Testis (tissue), 3 donors: ENCODE measurements around the gene CCR6. TPM values are rescaled to one million over a fixed set of nuclear protein-coding genes. Genes with fewer than 3 reads are reported as not detected.

Experiments
- DNase-seq: peaks from one replicate; pipeline ENCODE4 v3.0.0-alpha.2; 2019
- H3K27ac ChIP-seq, 2 donors: fragments of 200-600 bp; sonication (generic); one replicate each; pipeline ENCODE4 v1.5.1; 2019
- H3K27me3 ChIP-seq: fragments of 200-600 bp; sonication (generic); one replicate; pipeline ENCODE4 v1.5.1; 2019
- H3K36me3 ChIP-seq: fragments of 200-600 bp; sonication (generic); one replicate; pipeline ENCODE4 v1.5.1; 2017; ENCODE audit warnings: low read depth; ENCODE audit errors: missing control alignments
- H3K4me1 ChIP-seq: fragments of 200-600 bp; sonication (generic); one replicate; pipeline ENCODE4 v1.5.1; 2019
- H3K4me3 ChIP-seq, 2 donors: fragments of 200-600 bp; sonication (generic); one replicate each; pipeline ENCODE4 v1.5.1; 2017 to 2019
- H3K9me3 ChIP-seq: fragments of 200-600 bp; sonication (generic); one replicate; pipeline ENCODE4 v1.5.1; 2017
- CTCF ChIP-seq, 3 experiments: fragments of 450-650 bp in 2 of 3; fragments of 200-600 bp in 1 of 3; sonication (generic) in 1 of 3; IDR thresholded peaks; one replicate each; pipeline ENCODE4 v1.5.1; 2016 to 2019; ENCODE audit warnings: antibody characterized with exemption in 3 of 3, mild to moderate bottlenecking in 2 of 3, moderate library complexity in 1 of 3
- POLR2A ChIP-seq: fragments of 450-650 bp; IDR thresholded peaks from one replicate; pipeline ENCODE4 v1.6.1; 2017; ENCODE audit warnings: antibody characterized with exemption, mild to moderate bottlenecking, moderate library complexity
- WGBS, 2 donors: methylation state at CpG; one replicate each; pipeline ENCODE4 v1.1.5; 2018; 5-methylcytosine and 5-hydroxymethylcytosine counted together
- intact Hi-C: fragments of 100-400 bp; cut with DNase I; formaldehyde crosslinking; loops from one replicate; pipeline ENCODE4 v1.15.1; 2023; ENCODE audit warnings: low total_unique reads
- polyA plus RNA-seq: library from polyadenylated mRNA; stranded (reverse); fragments of 350-450 nt; fragmentation: Illumina TruSeq; extraction: RNeasy Lipid Tissue Mini Kit (QIAGEN cat#74804); gene quantifications from one replicate; pipeline ENCODE4 v1.2.3, GENCODE V29; 2014; ENCODE audit warnings: low read depth, low replicate concordance; ENCODE audit not compliant: insufficient read depth
- total RNA-seq, 2 donors: library from RNA; depleted of rRNA; stranded (reverse); fragments of >200 nt; gene quantifications; one replicate each; pipeline ENCODE4 v1.2.3, GENCODE V29; 2016

CCR6 gene
- total and polyA plus RNA-seq, 3 donors from 2014 or later: 0.87 to 5.3 TPM; not detected in 1

GRCh38 chr6:167108278-167108677 is 14.6 kb upstream of the CCR6 start:
- no peak for TF ChIP-seq POLR2A
- TF ChIP-seq CTCF (IDR thresholded peaks at IDR 0.05): no peak
- no peak overlapping the region for H3K4me3 ChIP-seq
- intact Hi-C loops: no loop called here
- H3K27ac ChIP-seq: no peak overlapping the region
- H3K4me1 ChIP-seq: no peaks in the 10 kb centered on the region
- no peaks in the 10 kb centered on the region for H3K9me3 ChIP-seq
- no peaks in the 10 kb centered on the region for H3K27me3 ChIP-seq
- no peak for DNase-seq
- WGBS, 2 donors: 69 to 90% methylated on average over 5 of the region's 5 CpGs
- H3K36me3 ChIP-seq: no peaks in the 10 kb centered on the region

DNA sequence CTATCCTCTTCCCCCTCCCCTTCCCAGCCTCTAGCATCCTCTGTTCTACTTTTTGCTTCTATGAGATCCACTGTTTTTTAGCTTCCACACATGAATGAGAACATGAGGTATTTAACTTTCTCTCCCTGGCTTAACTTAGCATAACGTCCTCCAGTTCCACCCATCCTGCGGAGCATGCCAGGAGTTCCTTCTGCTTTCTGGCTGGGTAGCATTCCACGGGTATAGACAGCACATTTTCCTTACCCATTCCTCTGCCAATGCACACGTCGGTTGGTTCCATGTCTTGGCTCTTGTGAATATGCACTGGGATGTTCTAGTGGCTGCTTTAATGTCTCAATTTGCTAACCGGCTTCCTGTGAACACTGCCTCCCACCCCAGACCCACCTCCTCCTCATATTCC is 13.2 kb upstream of the CCR6 start:
- no peaks in the 10 kb centered on the region for H3K9me3 ChIP-seq
- no peaks in the 10 kb centered on the region for H3K36me3 ChIP-seq
- intact Hi-C loops: no loop called here
- no peak overlapping the region for H3K27ac ChIP-seq
- H3K4me3 ChIP-seq: no peak overlapping the region
- no peaks in the 10 kb centered on the region for H3K27me3 ChIP-seq
- H3K4me1 ChIP-seq: no peaks in the 10 kb centered on the region
- DNase-seq: no peak
- TF ChIP-seq CTCF (IDR thresholded peaks at IDR 0.05): no peak
- TF ChIP-seq POLR2A: no peak
- WGBS, 2 donors: 78 to 84% methylated on average over 6 of the region's 6 CpGs

DNA sequence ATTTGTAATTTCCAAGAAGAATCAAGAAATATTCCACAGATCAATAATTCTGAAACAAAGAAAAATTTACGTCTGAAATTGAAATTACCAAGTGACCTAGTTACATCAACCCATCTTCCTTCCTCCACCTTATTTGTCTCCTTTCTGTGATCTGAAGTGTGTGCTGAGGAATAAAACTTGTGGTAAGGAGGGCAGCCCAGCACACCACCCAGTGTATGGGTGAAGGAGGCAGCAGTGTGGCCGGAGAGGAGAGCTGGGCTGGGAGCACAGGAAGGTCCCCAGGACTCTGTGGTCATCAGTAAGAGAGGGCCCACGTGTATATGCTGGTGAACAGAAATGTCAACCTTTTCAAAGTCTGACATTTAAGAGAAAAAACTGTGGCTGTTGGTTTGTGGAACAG is 11.3 kb upstream of the CCR6 start:
- no peak for TF ChIP-seq POLR2A
- no peak for TF ChIP-seq CTCF (IDR thresholded peaks at IDR 0.05)
- 83% methylated on average over 3 of the region's 3 CpGs for WGBS, 2 donors
- no peak overlapping the region for H3K27ac ChIP-seq
- peaks cover 5% of the 10 kb centered on the region for H3K4me1 ChIP-seq
- no peaks in the 10 kb centered on the region for H3K9me3 ChIP-seq
- H3K27me3 ChIP-seq: no peaks in the 10 kb centered on the region
- H3K36me3 ChIP-seq: no peaks in the 10 kb centered on the region
- DNase-seq: no peak
- H3K4me3 ChIP-seq: no peak overlapping the region
- intact Hi-C loops: no loop called here

GRCh38 chr6:167112421-167112820 is 10.5 kb upstream of the CCR6 start:
- H3K9me3 ChIP-seq: no peaks in the 10 kb centered on the region
- intact Hi-C loops: no loop called here
- no peak for DNase-seq
- H3K4me3 ChIP-seq: no peak overlapping the region
- H3K27me3 ChIP-seq: no peaks in the 10 kb centered on the region
- peaks cover 5% of the 10 kb centered on the region for H3K4me1 ChIP-seq
- TF ChIP-seq CTCF (IDR thresholded peaks at IDR 0.05) (no peak), POLR2A (no peak)
- H3K36me3 ChIP-seq: no peaks in the 10 kb centered on the region
- H3K27ac ChIP-seq: no peak overlapping the region
- WGBS, 2 donors: 92 to 94% methylated on average over 8 of the region's 8 CpGs

- TF ChIP-seq CTCF (IDR thresholded peaks at IDR 0.05) (no peak), POLR2A (no peak)
Observed at GRCh38 chr6:167113047-167113754, 9.7 kb upstream of the CCR6 start.

More at GRCh38 chr6:167113047-167113754, 9.7 kb upstream of the CCR6 start:
- intact Hi-C loops: no loop called here
- H3K4me3 ChIP-seq: no peak overlapping the region
- H3K27ac ChIP-seq: no peak overlapping the region
- H3K27me3 ChIP-seq: no peaks in the 10 kb centered on the region
- 71 to 76% methylated on average over 8 of the region's 8 CpGs for WGBS, 2 donors
- no peaks in the 10 kb centered on the region for H3K9me3 ChIP-seq
- H3K4me1 ChIP-seq: peaks cover 5% of the 10 kb centered on the region
- no peaks in the 10 kb centered on the region for H3K36me3 ChIP-seq
- no peak for DNase-seq
